GM12801 (cell line): Measurements from ENCODE around the gene ZNF610.

ENCODE experiments used
- TF ChIP-seq, protein P1 (sequence below): IDR thresholded peaks from one replicate; pipeline ENCODE4 v1.5.1; 2011; ENCODE audit warnings: control low read depth; ENCODE audit not compliant: insufficient read length; ENCODE audit errors: extremely low read depth

The ZNF610 gene

DNA sequence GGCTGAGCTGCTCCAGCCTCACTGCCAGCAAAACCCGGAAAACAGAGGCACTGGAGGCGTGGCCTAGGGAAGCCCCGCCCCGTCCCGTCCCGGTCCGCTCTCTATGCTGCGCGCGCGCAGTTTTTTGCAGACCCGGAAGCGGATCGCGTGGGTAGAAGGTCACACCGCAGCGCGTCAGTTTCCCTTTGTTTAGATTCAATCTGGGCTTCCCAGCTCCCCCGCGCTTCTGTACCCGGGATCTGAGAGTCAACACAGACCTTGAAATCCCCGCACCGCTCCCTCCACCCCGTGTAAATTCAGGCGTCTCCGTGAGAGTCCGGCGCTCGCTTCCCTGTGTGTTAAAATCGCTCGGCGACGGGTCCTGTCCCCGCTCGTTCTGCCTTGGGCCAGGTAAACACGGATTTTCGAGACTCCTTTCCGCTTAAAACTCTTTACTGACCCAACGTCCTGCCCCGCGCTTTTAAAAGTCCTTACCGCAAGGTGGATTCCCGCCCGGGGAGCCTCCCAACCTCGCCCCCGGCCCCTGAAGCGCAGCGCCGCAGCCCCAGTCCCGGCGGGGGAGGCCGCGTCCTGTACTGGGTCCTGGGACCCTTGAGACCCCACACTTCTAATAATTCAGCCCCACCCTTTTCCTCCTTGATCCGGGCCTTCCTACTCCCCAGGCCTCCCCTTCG is at the start of gene ZNF610:
Gene ZNF610 (plus strand): TSS at position 127 of the 674 bp plus-strand sequence. CDS start 12,930 bp downstream, outside the sequence.
- TF ChIP-seq, protein P1, sequence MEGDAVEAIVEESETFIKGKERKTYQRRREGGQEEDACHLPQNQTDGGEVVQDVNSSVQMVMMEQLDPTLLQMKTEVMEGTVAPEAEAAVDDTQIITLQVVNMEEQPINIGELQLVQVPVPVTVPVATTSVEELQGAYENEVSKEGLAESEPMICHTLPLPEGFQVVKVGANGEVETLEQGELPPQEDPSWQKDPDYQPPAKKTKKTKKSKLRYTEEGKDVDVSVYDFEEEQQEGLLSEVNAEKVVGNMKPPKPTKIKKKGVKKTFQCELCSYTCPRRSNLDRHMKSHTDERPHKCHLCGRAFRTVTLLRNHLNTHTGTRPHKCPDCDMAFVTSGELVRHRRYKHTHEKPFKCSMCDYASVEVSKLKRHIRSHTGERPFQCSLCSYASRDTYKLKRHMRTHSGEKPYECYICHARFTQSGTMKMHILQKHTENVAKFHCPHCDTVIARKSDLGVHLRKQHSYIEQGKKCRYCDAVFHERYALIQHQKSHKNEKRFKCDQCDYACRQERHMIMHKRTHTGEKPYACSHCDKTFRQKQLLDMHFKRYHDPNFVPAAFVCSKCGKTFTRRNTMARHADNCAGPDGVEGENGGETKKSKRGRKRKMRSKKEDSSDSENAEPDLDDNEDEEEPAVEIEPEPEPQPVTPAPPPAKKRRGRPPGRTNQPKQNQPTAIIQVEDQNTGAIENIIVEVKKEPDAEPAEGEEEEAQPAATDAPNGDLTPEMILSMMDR = no peak

DNA sequence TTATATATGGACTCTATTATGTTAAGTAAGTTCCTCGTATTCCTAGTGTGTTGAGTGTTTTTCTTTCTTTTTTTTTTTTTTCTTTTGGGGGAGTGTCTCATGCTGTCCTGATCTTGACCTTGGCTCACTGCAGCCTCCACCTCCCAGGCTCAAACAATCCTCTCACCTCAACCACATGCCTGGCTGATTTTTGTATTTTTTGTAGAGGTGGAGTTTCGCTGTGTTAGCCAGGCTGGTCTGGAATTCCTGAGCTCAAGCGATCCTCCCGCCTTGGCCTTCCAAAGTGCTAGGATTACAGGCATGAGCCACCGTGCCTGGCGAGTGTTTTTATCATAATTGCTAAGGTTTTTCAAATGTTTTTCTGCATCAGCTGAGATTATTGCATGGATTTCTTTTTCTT is 49.8 kb upstream of the ZNF610 start:
- TF ChIP-seq, protein P1 = no peak

DNA sequence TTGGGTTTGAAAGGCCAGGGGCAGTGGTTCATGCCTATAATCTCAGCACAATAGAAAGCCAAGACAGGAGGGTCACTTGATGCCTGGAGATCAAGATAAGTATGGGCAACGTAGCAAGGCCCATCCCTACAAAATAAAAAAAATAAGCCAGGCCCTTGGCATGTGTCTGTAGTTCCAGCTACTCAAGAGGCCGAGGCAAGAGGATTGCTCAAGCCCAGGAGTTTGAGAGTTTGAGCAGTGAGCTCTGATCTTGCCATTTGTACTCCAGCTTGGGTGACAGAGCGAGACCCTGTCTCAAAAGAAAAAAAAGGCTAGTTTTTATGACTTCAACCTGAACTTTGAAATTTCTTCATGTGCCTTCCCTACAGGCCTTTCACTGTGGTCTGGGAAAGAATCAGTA is 44.3 kb upstream of the ZNF610 start:
- TF ChIP-seq, protein P1 = no peak

DNA sequence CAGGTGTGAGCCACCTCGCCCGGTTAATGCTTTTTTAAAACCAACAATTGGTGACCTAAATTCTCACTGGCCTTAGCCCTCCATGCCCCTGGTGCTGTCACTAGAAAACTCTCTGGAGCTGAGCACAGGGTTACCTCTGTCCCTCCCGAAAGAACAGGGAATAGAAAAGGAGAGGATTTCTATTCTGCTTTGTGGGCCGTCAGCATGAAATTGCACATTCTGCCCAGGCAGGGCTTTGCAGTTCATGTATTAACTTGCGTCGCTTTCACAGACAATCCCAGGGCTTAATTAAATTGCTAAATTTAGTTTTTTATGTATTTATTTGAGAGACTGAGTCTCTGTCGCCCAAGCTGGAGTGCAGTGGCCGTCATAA is 39.7 kb upstream of the ZNF610 start:
- TF ChIP-seq, protein P1 = no peak

DNA sequence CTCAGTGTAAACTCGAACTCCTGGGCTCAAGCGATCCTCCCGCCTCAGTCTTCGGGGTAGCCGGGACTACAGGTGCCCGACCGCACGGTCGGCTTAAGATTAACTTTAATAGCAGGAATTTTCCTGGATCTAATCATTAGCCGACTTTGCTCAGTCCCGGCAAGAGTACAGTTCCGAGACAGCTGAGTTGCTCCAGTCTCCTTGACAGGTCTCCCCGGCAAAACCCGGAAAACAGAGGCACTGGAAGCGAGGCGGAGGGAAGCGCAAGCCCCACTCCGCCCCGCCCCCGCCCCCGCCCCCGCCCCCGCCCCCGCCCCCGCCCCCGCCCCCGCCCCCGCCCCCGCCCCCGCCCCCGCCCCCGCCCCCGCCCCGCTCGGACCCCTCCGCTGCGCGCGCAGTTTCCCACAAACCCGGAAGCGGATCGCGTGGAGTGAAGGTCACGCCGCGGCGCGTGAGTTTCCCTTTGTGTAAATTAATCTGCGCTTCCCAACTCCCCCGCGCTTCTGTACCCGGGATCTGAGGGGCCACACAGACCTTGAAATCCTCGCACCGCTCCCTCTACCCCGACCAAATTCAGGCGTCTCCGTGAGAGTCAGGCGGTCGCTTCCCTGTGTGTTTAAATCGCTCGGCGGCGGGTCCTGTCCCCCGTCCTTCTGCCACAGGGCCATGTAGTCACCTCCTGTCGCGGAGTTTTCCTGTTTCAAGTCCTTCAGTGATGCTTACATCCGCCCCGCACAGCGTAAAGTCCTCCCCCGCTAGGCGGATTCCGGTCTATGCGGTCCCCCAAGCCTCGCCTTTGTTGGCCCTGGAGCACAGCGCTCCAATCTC is 39.1 kb upstream of the ZNF610 start, which contains the start of gene ZNF480:
Gene ZNF480 (plus strand): TSS at position 397 of the 828 bp plus-strand sequence. CDS start 3,244 bp downstream, outside the sequence.
- TF ChIP-seq, protein P1 = no peak

DNA sequence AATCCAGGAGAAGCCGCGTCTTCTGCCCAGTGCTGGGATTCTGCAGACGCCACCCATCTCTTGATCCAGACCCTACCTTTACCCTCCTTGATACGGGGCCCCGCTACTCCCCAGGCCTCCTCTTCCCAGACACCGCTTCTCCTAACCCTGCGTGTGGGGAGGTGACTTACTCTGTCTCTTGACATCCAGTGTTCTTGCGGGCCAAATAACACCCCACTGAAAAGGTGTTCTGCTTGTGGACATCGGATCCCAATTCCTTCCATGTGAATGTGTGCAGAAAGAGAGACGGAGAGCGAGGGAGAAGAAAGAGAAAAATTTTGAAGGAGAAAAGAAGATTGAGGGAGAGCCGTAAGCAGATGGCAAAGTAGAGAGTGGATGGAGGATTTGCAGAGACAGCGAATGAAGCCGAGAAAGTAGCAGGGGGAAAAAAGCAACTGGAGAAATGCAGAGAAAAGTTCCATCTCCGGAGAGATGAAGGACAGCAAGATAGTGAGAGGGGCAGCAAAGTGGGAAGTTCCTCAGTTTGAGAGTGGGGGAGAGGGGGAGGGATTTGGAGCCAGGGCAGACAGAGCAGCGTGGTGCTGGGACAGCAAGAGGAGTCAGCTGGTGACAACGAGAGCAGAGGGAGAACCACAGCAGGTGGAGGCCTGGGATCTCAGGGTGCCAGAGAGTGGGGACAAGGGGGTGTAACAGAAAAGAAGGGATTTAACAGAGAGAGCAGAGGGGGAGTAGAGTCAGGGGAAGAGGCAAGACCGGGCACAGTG is 38.3 kb upstream of the ZNF610 start:
- TF ChIP-seq, protein P1 = no peak

DNA sequence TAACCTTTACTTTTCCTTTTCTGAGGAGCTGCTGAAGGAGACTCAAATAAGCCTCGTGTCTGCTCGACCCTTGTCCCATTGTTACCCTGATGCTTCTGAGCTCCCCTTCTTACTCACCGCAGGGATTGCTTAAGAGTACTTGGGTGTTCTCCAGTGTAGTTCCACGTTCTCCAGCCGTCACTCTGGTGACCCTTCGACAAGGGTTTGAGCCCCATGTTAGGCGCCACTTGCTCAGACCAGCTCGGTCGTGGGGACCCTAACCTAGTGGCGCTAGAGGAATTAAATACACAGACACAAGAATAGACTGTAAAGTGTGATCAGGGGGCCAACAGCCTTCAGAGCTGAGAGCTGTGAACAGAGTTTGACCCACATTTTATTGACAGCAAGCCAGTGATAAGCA is 28.8 kb upstream of the ZNF610 start:
- TF ChIP-seq, protein P1 = no peak
